ENCODE measurements around the gene EFNA1. TPM values are rescaled to one million over a fixed set of nuclear protein-coding genes. Genes with fewer than 3 reads are reported as not detected.

EFNA1 gene
- total and polyA plus RNA-seq, 2 of the 4 experiments (the other 2 are of a cell fraction) = 0.90 to 1.6 TPM

- Histone ChIP-seq H3K4me3 (ENCODE audit: insufficient read depth, low read depth, low read length) (no peak overlapping the region), H4K5ac (ENCODE audit: low read depth, low read length) (no peak overlapping the region), H4K20me1 (ENCODE audit: insufficient read depth, low read length) (no peaks in the 10 kb centered on the region), H3K36me3 (ENCODE audit: control insufficient read depth, insufficient read depth, low read length) (peaks cover 26% of the 10 kb centered on the region), H3K79me1 (ENCODE audit: low read depth in 1 of 2, low read length in 2 of 2) (no peaks in the 10 kb centered on the region), H3K23ac (ENCODE audit: low read depth, low read length) (no peak overlapping the region), H3K56ac (ENCODE audit: extremely low read depth, insufficient read depth, low read length) (no peak overlapping the region), H2BK20ac (ENCODE audit: low read depth, low read length) (no peak overlapping the region), H2AK5ac (ENCODE audit: low read depth, low read length) (no peak overlapping the region), H2BK5ac (ENCODE audit: low read depth, low read length, poor library complexity, severe bottlenecking) (no peak overlapping the region), H2BK120ac (ENCODE audit: low read depth, low read length) (no peak overlapping the region), H3K14ac (replicated peaks; ENCODE audit: low read depth, low read length) (no peak overlapping the region), H4K91ac (ENCODE audit: insufficient read depth, low read depth, low read length) (no peak overlapping the region), H3K9me1 (ENCODE audit: insufficient read depth, low read length) (no peaks in the 10 kb centered on the region), H3K4ac (ENCODE audit: low read depth, low read length) (no peak overlapping the region), H3K4me1 (ENCODE audit: control insufficient read depth, insufficient read depth, low read length) (no peaks in the 10 kb centered on the region), H2BK15ac (ENCODE audit: low read depth, low read length) (no peak overlapping the region), H3K18ac (ENCODE audit: low read depth, low read length) (no peak overlapping the region), H3K27ac (ENCODE audit: insufficient read depth, low read length) (no peak overlapping the region), H3K9me3 (ENCODE audit: control insufficient read depth, insufficient read depth, low read length) (no peaks in the 10 kb centered on the region), H3K9ac (ENCODE audit: low read depth, low read length) (no peak overlapping the region), H3K4me2 (ENCODE audit: low read depth, low read length) (no peak overlapping the region), H2AFZ (replicated peaks; ENCODE audit: low read length, poor library complexity) (no peak overlapping the region), H3K27me3 (ENCODE audit: control insufficient read depth, insufficient read depth, low read length) (no peaks in the 10 kb centered on the region), H4K8ac (ENCODE audit: low read depth in 2 of 2, low read length in 2 of 2) (no peak overlapping the region), H2AK9ac (replicated peaks; ENCODE audit: low read depth, low read length, poor library complexity) (no peak overlapping the region)
- in situ Hi-C loops (cut with MboI; ENCODE audit: low sequenced_read_pairs) (no loop called here), intact Hi-C loops (cut with micrococcal nuclease) (no loop called here), dilution Hi-C loops (cut with HindIII; ENCODE audit: low sequenced_read_pairs, unreplicated experiment) (no loop called here)
- ChIA-PET POLR2A (ENCODE audit: unreplicated experiment) (no interaction called here), CTCF (no interaction called here)
- DNase-seq (no peak), ATAC-seq (ENCODE audit: low read depth) (no peak)
- WGBS, 2 experiments (ENCODE audit: extremely low coverage in 2 of 2, insufficient read length in 1 of 2) = 82% methylated on average over 11 of the region's 20 CpGs; no CpG with 5 or more reads in 1 of the 2 experiments
- TF ChIP-seq FOS (IDR thresholded peaks at IDR 0.05; ENCODE audit: low read depth, low read length) = no peak
- no peak for TF ChIP-seq RCOR1 (IDR thresholded peaks at IDR 0.05; ENCODE audit: insufficient replicate concordance, low read length)
- TF ChIP-seq MAZ (IDR thresholded peaks at IDR 0.05; ENCODE audit: borderline replicate concordance, low read depth, low read length) = no peak
- no peak for TF ChIP-seq MXI1 (IDR thresholded peaks at IDR 0.05; ENCODE audit: borderline replicate concordance, low read depth, low read length)
- no peak for TF ChIP-seq MAFK (IDR thresholded peaks at IDR 0.05; ENCODE audit: low read depth, low read length)
- TSS peak; percentile 21 for BruUV-seq (replicated peaks)
Observed at GRCh38 chr1:155183775-155184221, 56.1 kb downstream of the EFNA1 start.
